GM12892 (cell line): ENCODE results near the gene GTPBP3.

Experiments used
- POLR2AphosphoS5 ChIP-seq: IDR thresholded peaks from 2 replicates; pipeline ENCODE4 v1.6.1; 2011; ENCODE audit warnings: low read depth, low read length, control low read depth
- TAF1 ChIP-seq: IDR thresholded peaks from 2 replicates; pipeline ENCODE4 v1.6.1; 2011; ENCODE audit warnings: low read depth, mild to moderate bottlenecking, control low read depth, low read length, borderline replicate concordance

DNA sequence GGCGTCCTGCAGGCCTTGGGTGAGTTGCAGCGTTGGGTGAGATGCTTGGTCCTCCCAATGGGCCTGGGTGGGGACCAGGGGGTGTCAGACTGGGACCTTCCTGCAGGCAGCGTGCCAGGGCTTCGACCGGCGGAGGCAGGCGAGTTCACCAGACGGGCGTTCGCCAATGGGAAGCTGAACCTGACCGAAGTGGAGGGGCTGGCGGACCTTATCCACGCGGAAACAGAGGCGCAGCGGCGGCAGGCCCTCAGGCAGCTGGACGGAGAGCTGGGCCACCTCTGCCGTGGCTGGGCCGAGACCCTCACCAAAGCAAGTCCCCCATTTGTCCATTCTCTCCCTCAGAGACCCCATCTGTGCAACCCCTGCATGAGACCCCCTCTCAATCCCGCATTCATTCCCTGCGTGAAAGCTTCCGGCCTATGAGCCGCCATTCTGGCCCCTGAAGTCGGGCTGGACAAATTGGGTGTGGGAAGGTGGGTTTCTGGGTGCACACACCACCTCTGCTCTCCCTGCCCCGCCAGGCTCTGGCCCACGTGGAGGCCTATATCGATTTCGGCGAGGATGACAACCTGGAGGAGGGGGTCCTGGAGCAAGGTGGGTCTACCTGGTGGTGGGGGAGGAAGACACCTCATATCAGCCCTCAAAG is 1.2 kb downstream of the GTPBP3 start:
- TF ChIP-seq POLR2AphosphoS5 (no peak), TAF1 (no peak)
